ENCODE results near the gene SYS1.

SYS1 gene

GRCh38 chr20:45392733-45393132, 29.8 kb downstream of the SYS1 start:
- no peak for DNase-seq

GRCh38 chr20:45394221-45395113, 31.5 kb downstream of the SYS1 start:
- no peak for DNase-seq

GRCh38 chr20:45395114-45395415, 32.1 kb downstream of the SYS1 start:
- DNase-seq, result no peak

- no peak for DNase-seq
Observed at GRCh38 chr20:45399018-45399417, 36.1 kb downstream of the SYS1 start.

- DNase-seq, result no peak
Observed at GRCh38 chr20:45400346-45401031, 37.5 kb downstream of the SYS1 start.

- DNase-seq, result no peak
Observed at GRCh38 chr20:45402946-45403345, 40.0 kb downstream of the SYS1 start.

- peak; percentile 1 for DNase-seq
Observed at GRCh38 chr20:45404438-45404837, 41.5 kb downstream of the SYS1 start.

- no peak for DNase-seq
Observed at GRCh38 chr20:45405571-45406259, 42.8 kb downstream of the SYS1 start.

GRCh38 chr20:45406260-45407066, 43.5 kb downstream of the SYS1 start:
- peak; percentile 27 for DNase-seq

GRCh38 chr20:45407067-45407745, 44.2 kb downstream of the SYS1 start:
- peak; percentile 1 for DNase-seq

GRCh38 chr20:45407783-45408645, 45.1 kb downstream of the SYS1 start, which contains the start of gene DBNDD2:
Gene DBNDD2 (plus strand): TSS chr20:45408289. CDS start chr20:45408468, 179 bp downstream.
- no peak for DNase-seq

- no peak for DNase-seq
Observed at GRCh38 chr20:45408646-45409213, 45.8 kb downstream of the SYS1 start.

GRCh38 chr20:45409521-45410272, 46.7 kb downstream of the SYS1 start:
- DNase-seq, result no peak

- no peak for DNase-seq
Observed at GRCh38 chr20:45410887-45411286, 47.9 kb downstream of the SYS1 start.

- DNase-seq, result no peak
Observed at GRCh38 chr20:45412653-45413052, 49.7 kb downstream of the SYS1 start.

GRCh38 chr20:45413479-45413878, 50.5 kb downstream of the SYS1 start:
- DNase-seq, result no peak

GRCh38 chr20:45415822-45416637, 53.1 kb downstream of the SYS1 start, which contains the start of gene PIGT:
Gene PIGT (plus strand): TSS chr20:45416141. CDS start chr20:45416157, 16 bp downstream.
- DNase-seq, result peak; percentile 83

- no peak for DNase-seq
Observed at GRCh38 chr20:45416917-45417316, 54.0 kb downstream of the SYS1 start.
